RKO (cell line): Measurements from ENCODE around the gene IRF5.
"Not testable (repeated sequence)": the region's sequence is repeated elsewhere in the genome, so short reads cannot be mapped to it uniquely, and the experiment has no call there.

Experiments used
- DNase-seq: peaks from one replicate; pipeline ENCODE4 v3.0.0-alpha.2; 2016; ENCODE audit warnings: low spot score

IRF5 gene

GRCh38 chr7:128938544-128939074, 882 bp downstream of the IRF5 start:
- DNase-seq: peak; percentile 39

- no peak for DNase-seq
These were observed 1.5 kb downstream of the IRF5 start for GRCh38 chr7:128939075-128939860.

- DNase-seq: no peak
These were observed 2.2 kb downstream of the IRF5 start for GRCh38 chr7:128939861-128940410.

GRCh38 chr7:128940494-128941322, 3.0 kb downstream of the IRF5 start:
- DNase-seq: no peak

- no peak for DNase-seq
These were observed 3.7 kb downstream of the IRF5 start for GRCh38 chr7:128941323-128941890.

- DNase-seq: no peak
These were observed 4.3 kb downstream of the IRF5 start for GRCh38 chr7:128941946-128942526.

- not testable (repeated sequence) for DNase-seq
These were observed 5.5 kb downstream of the IRF5 start for GRCh38 chr7:128943251-128943650.

- DNase-seq: no peak
These were observed 6.9 kb downstream of the IRF5 start for GRCh38 chr7:128944487-128945236.

GRCh38 chr7:128945668-128946366, 8.1 kb downstream of the IRF5 start:
- no peak for DNase-seq

GRCh38 chr7:128946936-128947830, 9.5 kb downstream of the IRF5 start:
- no peak for DNase-seq

- no peak for DNase-seq
These were observed 10.1 kb downstream of the IRF5 start for GRCh38 chr7:128947854-128948253.

GRCh38 chr7:128948312-128948973, 10.7 kb downstream of the IRF5 start:
- no peak for DNase-seq

- no peak for DNase-seq
These were observed 11.4 kb downstream of the IRF5 start for GRCh38 chr7:128948976-128949760.

- DNase-seq: no peak
These were observed 13.6 kb downstream of the IRF5 start for GRCh38 chr7:128951296-128951695.

- DNase-seq: no peak
These were observed 16.4 kb downstream of the IRF5 start for GRCh38 chr7:128954150-128954549.

GRCh38 chr7:128954830-128955802, 17.4 kb downstream of the IRF5 start:
- DNase-seq: no peak

- no peak for DNase-seq
These were observed 18.3 kb downstream of the IRF5 start for GRCh38 chr7:128955981-128956380.
